ENCODE results near the gene ADGRF1.

GRCh38 chr6:47032974-47033765, 9.0 kb downstream of the ADGRF1 start:
- TF ChIP-seq CTCF (IDR thresholded peaks at IDR 0.05; ENCODE audit: low read depth, low read length) = no peak
- TF ChIP-seq EZH2phosphoT487 (IDR thresholded peaks at IDR 0.05; ENCODE audit: low read depth) = no peak

All from OCI-LY3 (cell line).